Activated CD4-positive, alpha-beta T cell treated with anti-CD3 and anti-CD28 coated beads, Interleukin-2, amount 50 U/mL, for 1 hour (primary cell): Measurements from ENCODE around the gene UNKL.
"Not testable (repeated sequence)": the region's sequence is repeated elsewhere in the genome, so short reads cannot be mapped to it uniquely, and the experiment has no call there.

Source experiments
- DNase-seq: peaks from one replicate; pipeline ENCODE4 v3.0.0-alpha.2; 2020

UNKL gene

DNA sequence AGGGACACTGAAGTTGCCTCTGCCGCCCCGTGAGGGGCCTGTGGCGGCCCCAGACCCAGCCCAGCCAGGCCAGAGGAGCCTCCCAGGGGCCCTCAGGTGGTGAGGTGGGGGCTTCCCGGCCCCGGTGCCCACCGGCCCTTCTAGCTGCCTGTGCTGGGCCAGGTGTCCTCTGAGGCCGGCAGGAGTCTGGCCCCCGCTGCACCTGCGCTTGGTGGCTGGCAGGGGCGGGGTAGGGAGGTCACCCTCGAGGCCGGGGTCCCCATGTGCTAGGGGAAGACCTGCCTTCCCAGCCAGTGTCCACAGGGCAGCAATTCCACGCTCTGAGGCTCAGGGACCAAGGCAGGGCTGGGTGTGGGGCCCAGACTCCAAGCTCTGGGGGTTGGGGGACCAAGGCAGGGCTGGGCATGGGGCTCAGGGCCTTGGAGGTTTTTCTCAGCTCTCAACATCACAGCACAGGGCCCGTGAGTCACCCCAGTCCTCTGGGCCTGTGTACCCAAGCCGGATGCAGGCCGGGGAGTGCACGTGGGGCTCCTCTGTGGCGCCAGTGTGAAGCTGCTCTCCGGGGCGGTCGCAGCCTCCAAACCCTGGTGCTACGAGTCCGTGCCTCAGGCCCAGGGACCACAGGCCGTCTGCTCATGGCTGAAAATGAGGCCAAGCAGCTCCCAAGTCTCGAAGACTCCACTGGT lies 31.2 kb upstream of the UNKL start:
- no peak for DNase-seq

DNA sequence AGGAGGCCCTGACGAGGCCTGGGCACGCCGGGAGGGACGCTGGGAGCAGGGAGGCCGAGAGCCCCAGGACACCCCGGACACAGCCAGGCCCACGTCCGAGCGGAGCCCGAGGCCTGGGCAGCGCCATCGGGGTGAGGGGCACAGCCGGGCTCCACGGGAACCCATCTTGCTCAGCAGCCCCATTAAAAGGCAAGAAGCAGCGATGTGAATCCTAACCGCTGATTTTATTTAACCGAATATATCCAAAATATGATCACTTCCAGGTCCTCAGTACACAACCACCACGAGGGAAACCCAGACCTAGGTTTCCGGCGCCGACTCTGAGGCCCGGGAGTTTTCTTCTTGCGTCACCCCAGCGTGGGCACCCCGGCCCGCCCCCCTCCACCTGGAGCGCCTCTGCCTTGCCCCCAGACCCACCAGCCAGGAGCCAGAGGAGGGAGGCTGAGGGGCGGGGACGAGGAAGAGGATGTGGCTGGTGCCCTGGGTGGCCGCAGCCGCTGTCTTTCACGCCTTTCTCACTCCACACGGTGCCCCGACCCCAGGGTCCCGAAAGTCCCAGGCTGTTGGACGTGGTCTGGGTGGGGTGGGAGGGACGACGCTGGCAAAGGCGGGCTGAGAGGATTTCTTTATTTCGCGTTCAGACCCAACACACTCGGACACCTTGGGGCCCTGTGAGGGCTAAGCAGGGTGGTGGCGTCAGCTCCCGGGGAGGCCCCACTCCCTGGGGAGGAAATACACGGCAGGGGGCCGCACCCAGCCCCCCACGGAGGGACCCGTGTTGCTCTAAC lies 30.4 kb upstream of the UNKL start:
- DNase-seq, result no peak

DNA sequence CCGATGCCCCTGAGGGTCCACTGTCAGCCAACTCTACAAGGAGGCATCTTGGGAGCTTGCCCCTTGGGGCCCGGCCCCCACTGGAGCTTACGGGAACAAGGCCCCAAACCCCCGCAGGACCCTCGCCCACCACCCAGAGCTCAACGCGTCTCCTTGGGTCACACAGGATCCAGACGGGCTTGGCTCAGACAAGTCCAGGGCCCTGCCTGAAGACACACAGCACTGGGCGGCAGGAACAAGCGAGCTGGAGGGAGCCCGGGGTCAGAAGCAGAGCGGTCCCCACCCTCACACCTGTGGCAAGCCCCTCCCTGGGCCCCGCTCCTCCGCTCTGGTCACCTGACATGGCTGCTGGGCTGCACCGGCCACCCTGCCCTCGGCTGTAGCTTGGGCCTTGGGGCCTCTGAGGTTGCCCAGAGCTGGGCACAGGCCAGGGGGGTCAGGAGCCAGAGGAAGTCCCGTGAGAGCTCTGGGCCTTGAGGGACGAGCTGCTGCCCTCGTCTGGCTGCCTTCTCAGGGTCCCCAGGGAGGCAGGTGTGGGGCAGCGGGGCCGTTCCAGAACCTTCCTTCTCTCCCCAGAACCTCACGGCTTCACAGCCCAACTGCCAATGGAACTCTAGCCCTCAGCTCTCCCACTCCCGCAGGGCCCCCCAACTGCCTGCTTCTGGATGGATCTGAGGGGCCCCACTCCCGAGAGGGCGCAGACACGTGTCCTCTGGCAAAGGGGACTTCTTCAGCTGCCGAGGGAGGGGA lies 29.7 kb upstream of the UNKL start, which contains the start of gene CCDC154:
Gene CCDC154 (minus strand): TSS at position 577 of the 750 bp plus-strand sequence. CDS start 234 bp downstream, at position 343.
- DNase-seq, result no peak

GRCh38 chr16:1443403-1443973 lies 29.0 kb upstream of the UNKL start:
- no peak for DNase-seq

DNA sequence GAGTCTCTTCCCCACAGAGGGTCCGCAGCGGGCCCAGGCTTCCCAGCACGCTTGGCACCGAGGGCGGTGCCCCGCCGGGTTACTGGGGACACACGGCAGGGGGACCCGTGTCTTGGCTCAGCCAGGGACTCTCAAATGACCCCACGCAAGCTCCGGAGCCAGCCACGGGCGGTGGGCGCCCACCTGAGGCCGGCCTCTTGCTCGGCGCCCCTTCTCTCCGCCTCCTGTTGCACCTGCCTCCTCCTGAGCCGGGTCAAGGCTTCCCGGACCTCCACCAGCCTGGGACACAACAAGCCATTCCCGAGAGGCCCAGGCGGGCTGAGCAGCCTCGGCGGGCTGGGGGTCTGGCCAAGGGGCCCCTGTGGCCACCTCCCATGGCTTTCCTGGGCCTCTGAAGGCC lies 28.2 kb upstream of the UNKL start:
- DNase-seq, result no peak

DNA sequence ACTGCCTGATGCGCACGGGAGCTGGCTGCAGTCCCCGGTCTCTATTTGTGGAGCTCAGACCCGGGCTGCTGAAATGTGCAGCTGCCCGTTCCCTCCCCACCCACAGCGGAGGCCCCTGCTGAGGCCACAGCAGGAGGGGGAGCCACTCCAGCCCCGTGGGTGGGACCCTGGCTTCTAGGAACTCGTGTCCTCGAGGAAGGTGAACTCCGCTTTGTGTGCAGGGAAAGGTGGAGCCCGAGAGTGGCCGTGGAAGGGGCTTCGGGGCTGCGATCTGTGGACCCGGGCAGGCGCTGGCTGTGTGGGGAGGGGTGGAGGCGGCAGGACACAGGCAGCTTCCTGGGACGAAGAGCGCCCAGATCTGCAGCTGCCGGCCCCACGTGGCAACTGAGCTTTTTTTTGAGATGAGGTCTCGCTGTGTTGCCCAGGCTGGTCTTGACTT lies 26.9 kb upstream of the UNKL start:
- no peak for DNase-seq

GRCh38 chr16:1439699-1440074 lies 25.2 kb upstream of the UNKL start:
- DNase-seq, result not testable (repeated sequence)

DNA sequence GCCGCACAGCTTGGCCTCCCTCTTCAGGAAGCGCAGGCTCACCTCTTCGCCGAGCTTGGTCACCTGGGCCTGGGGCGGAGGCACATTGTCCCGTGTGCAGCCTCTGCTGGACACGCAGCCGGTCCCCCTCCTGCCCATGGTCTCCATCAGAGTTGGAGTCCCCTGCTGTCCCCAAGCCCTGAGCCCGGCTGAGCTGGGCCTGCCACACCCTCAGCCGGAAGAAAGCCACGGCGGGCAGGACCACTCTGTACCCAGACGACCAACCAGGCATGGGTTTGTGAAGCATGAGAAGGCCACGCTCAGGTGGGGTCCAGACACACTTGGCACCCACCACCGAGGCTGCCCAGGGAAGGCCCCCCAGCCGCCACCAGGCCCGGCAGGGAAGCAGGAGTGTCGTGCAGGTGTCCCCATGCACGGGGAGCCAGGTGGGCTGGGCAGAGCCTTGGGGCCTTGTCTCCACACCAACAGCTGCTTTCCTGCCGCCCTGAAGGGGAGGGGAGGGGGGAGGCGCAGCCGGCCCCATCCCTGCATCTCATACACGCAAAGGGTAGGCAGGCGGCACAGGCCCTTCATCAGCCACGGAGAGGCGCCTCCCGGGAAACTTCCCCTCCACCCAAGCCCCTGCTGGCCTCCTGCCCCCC lies 24.7 kb upstream of the UNKL start:
- no peak for DNase-seq

DNA sequence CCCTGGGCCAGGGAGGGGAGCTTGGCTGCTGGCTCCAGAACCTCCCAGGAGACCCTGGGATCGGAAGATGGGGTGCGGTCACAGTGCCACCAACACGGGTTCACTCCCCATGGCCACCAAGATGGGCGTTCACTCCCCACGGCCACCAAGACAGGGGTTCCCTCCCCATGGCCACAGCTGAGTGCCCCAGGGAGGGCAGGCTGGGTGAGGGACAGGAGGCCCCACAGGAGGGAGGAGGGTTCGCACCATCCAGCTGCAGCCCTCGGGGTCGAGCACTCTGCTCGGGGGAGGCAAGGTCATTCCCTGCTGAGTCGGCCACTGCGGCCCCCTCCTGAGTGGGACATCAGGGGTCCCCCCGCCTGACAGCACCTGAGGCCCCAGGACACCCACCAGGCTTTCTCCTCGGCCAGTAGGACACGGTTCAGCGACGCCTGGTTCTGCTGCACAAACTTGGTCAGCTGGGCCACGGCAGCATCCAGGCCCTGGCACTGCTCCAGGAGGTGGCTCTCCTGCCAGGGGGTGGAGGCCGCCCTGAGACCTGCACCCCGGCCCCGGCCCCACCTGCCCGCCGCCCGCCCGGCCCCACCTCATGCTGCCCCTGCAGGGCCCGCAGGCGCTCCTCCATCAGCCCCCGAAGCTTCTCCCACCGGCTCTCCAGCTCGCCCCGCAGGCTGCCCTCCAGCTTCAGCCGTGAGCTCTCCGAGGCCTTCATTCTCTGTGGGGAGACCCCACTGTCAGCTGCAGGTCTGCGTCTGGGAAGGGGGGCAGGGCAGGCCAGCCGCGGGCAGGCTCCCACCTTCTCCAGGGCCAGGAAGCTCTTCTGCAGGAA lies 23.9 kb upstream of the UNKL start:
- DNase-seq, result no peak

GRCh38 chr16:1437606-1438005 lies 23.1 kb upstream of the UNKL start:
- DNase-seq, result no peak

DNA sequence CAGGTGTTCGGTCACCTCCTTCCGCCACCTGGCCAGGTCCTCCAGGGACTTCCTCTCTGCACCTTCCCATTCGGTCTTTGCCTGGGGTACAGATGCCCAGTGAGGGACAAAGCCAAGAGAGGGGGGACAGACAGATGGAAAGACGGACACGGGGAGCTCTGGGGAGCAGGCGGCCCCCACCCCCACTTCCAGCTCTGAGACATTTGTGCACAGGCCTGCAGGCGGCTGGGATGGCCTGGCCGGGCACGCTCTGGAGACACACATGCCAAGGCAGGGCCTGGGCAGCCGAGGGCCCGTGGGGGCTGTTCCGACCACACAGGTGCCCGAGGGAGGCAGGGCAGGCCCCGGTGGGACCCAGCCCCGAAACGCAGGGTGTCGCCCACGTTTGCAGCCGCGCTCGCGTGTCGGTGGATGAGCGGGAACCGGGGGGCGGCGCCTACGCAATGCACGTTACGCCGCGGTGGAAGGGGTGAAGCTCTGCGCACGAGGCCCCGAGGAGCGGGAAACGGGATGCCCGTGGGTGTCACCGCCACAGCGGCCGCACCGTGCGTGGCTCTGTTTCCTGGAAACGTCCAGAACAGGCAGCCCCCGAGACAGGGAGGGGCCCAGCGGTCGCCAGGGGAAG lies 22.3 kb upstream of the UNKL start:
- DNase-seq, result no peak

DNA sequence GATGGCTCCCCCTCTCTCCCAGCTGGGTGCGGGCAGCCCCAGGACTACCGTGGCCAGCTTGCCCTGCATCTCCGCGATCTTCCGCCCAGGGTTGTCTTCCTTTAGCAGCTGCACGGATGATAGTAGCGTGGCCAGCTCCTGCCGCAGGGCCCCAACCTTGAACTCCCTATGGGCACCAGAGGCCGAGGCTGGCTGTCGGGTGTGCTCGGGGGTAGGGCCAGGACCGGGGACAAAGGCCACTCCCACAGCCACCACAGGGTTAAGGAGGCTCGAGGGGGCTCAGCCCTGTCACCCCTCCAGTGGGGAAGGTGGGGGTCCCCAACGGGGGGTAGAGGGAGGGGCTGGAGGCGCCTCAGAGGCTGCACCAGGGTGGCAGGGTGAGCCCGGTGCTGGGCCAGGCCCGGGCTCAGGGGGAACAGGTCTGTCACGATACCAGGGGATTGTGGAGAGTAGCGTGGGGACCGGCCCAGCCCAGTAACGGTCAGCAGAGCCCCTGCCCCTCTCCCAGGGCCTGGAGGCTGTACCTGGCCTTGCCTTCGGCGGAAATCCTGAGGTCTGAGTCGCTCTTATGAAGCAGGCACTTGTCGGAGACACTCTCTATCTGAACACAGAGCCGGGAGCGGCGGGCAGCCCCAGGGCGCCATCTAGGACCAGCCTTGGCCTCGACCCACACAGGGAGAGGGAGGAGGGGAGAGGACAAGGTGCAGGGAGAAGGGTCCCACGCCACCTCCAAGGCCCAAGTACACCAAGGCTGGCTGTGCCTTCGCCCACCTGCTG lies 21.6 kb upstream of the UNKL start:
- DNase-seq, result no peak

- no peak for DNase-seq
These were observed 20.4 kb upstream of the UNKL start for GRCh38 chr16:1434644-1435592.

- no peak for DNase-seq
These were observed 19.3 kb upstream of the UNKL start for GRCh38 chr16:1433756-1434155.

DNA sequence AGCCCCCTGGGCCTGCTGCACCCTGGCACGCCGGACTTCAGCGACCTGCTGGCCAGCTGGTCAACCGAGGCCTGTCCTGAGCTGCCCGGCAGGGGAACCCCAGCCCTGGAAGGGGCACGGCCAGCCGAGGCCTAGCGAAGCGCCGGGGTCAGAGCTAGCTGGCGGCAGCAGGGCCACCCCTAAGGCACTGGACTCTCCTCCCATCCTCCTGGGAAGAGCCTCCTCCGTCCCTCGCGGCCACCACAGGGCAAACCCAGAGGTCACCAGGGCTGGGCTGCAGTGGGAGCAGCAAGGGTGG lies 18.7 kb upstream of the UNKL start:
- DNase-seq, result no peak

DNA sequence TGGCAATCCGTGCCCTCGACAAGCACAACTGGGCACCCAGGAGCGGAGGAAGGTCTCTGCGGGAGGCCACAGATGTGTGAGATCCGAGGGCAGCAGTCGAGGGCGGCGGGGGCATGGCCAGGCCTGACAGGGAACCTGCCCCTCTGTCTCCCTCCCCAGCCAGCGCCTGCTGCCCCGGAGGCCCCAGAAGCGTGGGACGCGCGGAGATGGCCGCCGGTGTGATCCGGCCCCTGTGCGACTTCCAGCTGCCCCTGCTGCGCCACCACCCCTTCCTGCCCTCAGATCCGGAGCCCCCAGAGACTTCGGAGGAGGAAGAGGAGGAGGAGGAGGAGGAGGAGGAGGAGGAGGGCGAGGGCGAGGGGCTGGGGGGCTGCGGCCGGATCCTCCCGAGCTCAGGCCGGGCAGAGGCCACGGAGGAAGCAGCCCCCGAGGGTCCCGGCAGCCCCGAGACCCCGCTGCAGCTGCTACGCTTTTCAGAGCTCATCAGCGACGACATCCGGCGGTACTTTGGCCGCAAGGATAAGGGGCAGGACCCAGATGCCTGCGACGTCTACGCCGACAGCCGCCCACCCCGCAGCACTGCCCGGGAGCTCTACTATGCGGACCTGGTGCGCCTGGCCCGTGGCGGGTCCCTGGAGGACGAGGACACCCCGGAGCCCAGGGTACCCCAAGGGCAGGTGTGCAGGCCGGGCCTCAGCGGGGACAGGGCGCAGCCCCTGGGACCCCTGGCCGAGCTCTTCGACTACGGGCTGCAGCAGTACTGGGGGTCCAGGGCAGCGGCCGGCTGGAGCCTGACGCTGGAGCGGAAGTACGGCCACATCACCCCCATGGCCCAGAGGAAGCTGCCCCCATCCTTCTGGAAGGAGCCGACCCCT lies 18.1 kb upstream of the UNKL start:
- DNase-seq, result no peak

GRCh38 chr16:1431497-1432270 lies 17.2 kb upstream of the UNKL start:
- no peak for DNase-seq
